GM10248 (cell line): ENCODE measurements around the gene RBM26.

Experiments used
- CTCF ChIA-PET: fragments of 300-600 bp; sonication (Branson Sonifier 250); formaldehyde crosslinking; extraction: SDS; loops from one replicate; lab custom pipeline; 2021; ENCODE audit warnings: antibody characterized with exemption; lab: Yijun Ruan, JAX
- POLR2A ChIA-PET: fragments of 350-650 bp; sonication (Branson Sonifier 250); formaldehyde crosslinking; extraction: SDS; loops from one replicate; lab custom pipeline; 2020; ENCODE audit warnings: antibody characterized with exemption; lab: Yijun Ruan, JAX
- DNase-seq: peaks from one replicate; pipeline ENCODE4 v3.0.0; 2012; ENCODE audit errors: extremely low spot score
- TF ChIP-seq, protein P1 (sequence below): IDR thresholded peaks from 2 replicates; pipeline ENCODE4 v1.5.1; 2012; ENCODE audit warnings: mild to moderate bottlenecking, low read depth; ENCODE audit errors: extremely low read depth, missing control alignments, control extremely low read depth

Gene RBM26

DNA sequence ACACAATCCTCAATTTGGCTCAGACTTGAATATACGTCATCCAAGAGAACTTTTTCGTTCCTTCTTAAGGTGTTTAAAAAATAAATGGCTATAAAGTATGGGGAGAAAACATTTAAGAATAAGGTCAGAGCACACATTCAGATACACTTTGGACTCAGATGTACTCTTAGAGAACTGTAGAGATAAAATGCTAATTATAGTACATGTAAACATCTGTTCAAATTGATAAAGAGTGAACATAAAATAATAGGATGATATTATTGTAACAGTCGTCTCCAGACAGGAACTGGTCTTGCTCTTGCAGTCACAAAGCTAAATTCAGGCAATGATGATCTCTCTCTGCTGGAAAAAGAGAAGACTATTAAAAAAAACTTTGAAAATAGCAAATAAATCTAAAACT is 91.4 kb downstream of the RBM26 start:
- CTCF ChIA-PET: no interaction called here
- TF ChIP-seq, protein P1, sequence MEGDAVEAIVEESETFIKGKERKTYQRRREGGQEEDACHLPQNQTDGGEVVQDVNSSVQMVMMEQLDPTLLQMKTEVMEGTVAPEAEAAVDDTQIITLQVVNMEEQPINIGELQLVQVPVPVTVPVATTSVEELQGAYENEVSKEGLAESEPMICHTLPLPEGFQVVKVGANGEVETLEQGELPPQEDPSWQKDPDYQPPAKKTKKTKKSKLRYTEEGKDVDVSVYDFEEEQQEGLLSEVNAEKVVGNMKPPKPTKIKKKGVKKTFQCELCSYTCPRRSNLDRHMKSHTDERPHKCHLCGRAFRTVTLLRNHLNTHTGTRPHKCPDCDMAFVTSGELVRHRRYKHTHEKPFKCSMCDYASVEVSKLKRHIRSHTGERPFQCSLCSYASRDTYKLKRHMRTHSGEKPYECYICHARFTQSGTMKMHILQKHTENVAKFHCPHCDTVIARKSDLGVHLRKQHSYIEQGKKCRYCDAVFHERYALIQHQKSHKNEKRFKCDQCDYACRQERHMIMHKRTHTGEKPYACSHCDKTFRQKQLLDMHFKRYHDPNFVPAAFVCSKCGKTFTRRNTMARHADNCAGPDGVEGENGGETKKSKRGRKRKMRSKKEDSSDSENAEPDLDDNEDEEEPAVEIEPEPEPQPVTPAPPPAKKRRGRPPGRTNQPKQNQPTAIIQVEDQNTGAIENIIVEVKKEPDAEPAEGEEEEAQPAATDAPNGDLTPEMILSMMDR: no peak
- no peak for DNase-seq
- POLR2A ChIA-PET: no interaction called here

DNA sequence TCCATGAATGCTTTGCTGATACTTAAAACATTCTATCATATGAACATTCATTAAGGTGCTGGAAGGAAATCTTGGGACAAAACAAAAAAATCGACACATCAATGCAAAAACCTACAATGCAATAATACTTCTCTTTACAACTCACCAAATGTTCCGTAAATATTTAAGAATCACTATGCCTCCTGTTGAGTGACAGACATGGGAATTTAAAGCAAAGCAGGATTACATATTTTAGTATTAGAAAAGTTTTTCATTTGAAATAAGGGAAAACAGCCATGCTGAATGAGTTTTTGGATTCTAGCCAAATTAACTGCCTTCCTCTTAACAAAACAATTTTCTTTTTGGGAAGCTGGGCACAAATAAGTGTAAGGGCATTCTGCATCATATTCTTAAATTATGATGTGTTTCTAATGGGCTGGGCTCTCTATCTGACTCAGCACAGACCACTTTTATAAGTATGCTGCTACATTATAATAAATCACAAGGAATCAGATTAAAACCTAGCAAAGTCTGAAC is 93.7 kb downstream of the RBM26 start:
- CTCF ChIA-PET: no interaction called here
- no peak for DNase-seq
- POLR2A ChIA-PET: no interaction called here
- TF ChIP-seq, protein P1: no peak

DNA sequence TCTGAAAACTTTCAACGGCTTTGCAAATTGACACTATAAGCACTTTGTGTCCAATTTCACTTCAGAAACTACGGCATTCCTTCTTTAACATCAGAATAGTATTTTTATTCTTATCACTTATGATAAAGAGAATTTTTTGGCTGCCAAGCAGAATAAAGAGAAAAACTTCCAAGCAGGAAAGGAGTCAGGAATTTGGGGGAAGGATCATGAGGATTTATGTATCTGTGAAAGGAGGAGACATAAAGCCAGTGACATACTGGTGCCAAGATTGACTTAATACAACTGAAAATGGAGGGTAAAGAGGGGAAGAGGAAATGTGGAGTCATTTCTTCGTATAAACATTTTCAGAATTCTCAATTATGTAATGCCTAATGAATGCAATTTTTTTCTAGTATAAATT is 94.7 kb downstream of the RBM26 start:
- ChIA-PET POLR2A (no interaction called here), CTCF (interaction anchor here (1.3 kb wide), 1 partner anchor 11 kb away, joined by 3 read pairs; no protein-coding TSS in a partner anchor)
- TF ChIP-seq, protein P1: no peak
- no peak for DNase-seq

DNA sequence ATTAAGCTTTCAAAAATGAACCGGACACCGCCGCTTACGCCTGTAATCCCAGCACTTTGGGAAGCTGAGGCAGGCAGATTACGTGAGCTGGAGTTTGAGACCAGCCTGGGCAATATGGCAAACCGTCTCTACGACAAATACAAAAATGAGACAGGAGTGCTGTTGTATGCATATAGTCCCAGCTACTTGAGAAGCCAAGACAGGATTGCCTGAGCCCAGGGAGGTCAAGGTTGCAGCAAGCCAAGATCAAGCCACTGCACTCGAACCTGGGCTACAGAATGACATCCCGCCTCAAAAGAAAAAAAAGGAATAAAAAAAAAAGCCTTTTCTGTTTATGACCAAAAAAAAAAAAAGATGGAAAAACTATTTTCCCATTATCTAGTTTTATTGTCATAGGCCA is 96.4 kb downstream of the RBM26 start:
- TF ChIP-seq, protein P1: no peak
- POLR2A ChIA-PET: no interaction called here
- DNase-seq: no peak
- CTCF ChIA-PET: interaction anchor here (1.6 kb wide), 1 partner anchor 12 kb away, joined by 5 read pairs; no protein-coding TSS in a partner anchor

DNA sequence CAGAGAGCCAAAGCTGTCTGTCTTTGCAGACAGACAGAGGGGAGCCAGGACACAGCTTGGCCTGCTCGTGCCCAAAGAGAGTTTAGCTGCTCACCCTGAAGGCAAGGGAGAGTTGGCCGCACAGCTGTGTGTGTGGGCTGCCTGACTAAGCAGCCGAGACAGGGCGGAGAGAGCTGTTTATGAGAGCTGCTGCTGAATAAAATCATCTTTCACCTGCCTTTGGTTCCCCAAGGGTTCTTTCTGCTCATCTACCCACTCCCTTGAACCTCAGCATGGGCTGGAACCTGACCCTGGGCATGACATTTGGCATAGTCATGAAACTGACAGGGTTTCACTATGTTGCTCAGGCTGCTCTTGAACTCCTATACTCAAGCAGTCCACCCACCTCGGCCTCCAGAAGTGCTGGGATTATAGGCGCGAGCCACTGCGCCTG is 98.2 kb downstream of the RBM26 start:
- POLR2A ChIA-PET: no interaction called here
- TF ChIP-seq, protein P1: no peak
- no peak for DNase-seq
- CTCF ChIA-PET: interaction anchor here (1.3 to 1.9 kb wide), 3 partner anchors 9 to 14 kb away, joined by 4 to 5 read pairs (median 5); no protein-coding TSS in a partner anchor

DNA sequence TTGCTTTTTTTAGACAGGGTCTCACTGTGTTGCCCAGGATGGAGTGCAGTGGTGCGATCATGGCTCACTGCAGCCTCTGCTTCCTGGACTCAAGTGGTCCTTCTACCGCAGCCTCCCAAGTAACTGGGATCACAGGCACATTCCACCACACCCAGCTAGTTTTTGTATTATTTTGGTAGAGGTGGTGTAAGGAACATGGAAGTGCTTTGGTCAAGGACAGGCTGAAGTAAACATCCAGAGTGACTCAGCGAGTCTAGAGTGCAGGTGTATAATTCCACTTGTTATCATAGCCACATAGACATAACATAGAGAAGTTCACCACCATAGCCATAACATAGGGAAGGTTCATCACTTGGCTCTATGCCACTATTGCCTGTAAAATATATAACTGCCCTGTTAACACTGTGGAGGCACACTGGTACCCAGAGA is 98.6 kb downstream of the RBM26 start:
- CTCF ChIA-PET: interaction anchor here (1.3 to 1.9 kb wide), 2 partner anchors 9 to 14 kb away, joined by 4 to 5 read pairs; no protein-coding TSS in a partner anchor
- TF ChIP-seq, protein P1: no peak
- POLR2A ChIA-PET: no interaction called here
- DNase-seq: no peak
